Mononuclear cell (primary cell): ENCODE measurements around the gene LRRC8D. TPM values are rescaled to one million over a fixed set of nuclear protein-coding genes. Genes with fewer than 3 reads are reported as not detected.

Experiments used
- H3K27me3 ChIP-seq: 2 replicates; pipeline ENCODE4 v1.6.0; 2011; ENCODE audit warnings: low read length, control low read depth; ENCODE audit not compliant: insufficient read depth
- H3K4me1 ChIP-seq: 2 replicates; pipeline ENCODE4 v1.5.1; 2011; ENCODE audit warnings: mild to moderate bottlenecking, low read length, control low read depth; ENCODE audit not compliant: insufficient read depth
- H3K4me3 ChIP-seq: 2 replicates; pipeline ENCODE4 v1.5.1; 2011; ENCODE audit warnings: mild to moderate bottlenecking, low read length, moderate library complexity
- H3K9me3 ChIP-seq: 2 replicates; pipeline ENCODE4 v1.5.1; 2011; ENCODE audit warnings: low read depth, mild to moderate bottlenecking, control low read depth, low read length
- total RNA-seq: library from RNA; depleted of rRNA; stranded (reverse); fragments of >200 nt; gene quantifications from one replicate; pipeline ENCODE4 v1.2.3, GENCODE V29; 2012

Gene LRRC8D
- total RNA-seq, 1 donor = 19.6 TPM

DNA sequence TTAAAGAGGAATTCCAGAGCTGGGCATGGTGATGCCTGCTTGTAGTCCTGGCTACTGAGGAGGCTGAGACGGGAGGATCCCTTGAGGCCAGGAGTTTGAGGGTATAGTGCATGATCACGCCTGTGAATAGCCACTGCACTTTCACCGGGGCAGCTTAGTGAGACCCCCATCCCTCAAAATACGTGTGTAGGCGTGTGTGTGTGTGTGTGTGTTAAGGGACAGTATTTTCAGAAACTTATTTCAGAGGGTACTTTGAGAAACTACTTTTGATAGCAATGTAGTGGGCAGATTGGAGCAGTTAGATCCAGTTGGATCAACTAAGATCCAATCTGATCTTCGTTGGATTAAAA is 62.2 kb downstream of the LRRC8D start:
- Histone ChIP-seq H3K4me1 (no peaks in the 10 kb centered on the region), H3K27me3 (no peaks in the 10 kb centered on the region), H3K4me3 (no peak overlapping the region), H3K9me3 (peaks cover 13% of the 10 kb centered on the region)

DNA sequence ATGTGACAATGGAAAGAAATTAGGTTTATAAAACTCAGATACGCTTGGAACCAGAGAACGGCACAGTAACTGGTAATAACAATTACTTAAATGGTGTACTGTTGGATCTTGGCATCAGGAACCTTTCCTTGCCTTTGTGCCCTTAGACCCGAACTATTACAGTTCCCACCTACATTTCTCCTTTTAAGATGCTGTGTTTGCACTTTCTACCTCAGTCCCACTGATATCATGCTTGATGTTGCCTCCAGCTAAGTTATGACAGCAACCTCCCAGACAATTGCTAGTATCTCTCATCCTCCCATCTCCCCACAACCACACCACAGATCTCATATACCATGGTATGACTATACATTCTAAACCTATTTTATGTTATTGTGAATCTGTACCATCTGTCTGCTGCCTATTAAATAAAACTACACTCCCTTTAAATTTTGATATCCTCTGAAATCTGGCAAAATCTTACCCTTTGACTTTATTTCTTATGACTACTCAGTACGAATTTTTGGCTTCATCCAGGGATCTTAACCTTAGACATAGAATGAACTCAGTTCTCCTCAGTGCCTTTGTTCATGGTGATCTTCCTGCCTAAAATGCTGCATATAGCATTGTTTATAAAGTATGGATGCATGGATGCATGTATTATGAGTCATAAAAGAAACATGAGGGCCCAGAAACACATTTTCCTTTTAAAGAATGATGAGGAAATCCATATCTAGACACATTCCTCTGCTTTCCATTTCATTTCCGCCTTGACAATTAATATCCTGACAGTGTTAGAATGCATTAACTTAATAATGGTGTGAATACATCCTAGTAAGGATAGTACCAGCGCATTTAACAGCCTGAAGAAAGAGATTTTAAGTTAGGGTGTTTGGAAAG is 64.1 kb downstream of the LRRC8D start:
- H3K27me3 ChIP-seq = no peaks in the 10 kb centered on the region
- peaks cover under 1% of the 10 kb centered on the region for H3K4me1 ChIP-seq
- no peak overlapping the region for H3K4me3 ChIP-seq

DNA sequence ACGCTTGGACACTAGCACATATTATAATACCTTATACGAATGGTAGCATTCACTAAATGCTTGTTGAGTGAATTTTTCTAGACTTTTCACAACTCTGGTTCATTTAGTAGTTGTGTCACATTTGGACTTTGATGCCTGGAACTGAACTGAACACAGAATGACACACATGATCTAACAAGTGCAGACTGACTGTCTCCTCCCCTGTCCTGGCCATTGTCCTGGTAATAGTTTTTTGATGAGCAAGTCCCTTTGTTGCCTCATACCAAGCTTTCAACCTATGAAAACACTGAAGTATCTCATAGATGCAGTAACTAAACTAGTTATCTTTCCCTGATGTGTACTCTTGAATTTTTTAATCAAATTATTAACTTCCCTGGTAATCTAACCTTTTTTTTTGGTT is 66.4 kb downstream of the LRRC8D start:
- Histone ChIP-seq H3K9me3 (no peaks in the 10 kb centered on the region), H3K27me3 (no peaks in the 10 kb centered on the region), H3K4me3 (no peak overlapping the region), H3K4me1 (peaks cover 13% of the 10 kb centered on the region)

More for the DNA sequence above, 64.1 kb downstream of the LRRC8D start:
- peaks cover 13% of the 10 kb centered on the region for H3K9me3 ChIP-seq

DNA sequence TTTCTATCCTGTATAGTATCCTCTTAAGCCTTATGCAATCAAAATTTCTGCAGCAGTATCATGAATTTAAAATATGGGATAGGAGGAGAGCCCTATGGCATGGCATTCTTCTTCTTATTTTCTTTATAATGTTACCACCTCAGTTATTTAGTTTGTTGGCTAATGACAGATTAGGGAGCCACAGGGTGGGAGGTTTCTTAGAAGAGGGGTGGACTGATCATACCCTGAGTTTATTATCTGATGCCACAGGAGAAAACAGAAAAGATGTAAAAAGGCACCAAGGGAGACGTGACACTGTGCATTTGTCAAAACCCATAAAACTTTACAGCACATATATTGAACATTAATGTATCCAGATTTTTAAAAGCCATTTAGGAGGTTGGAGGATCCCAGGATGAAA is 66.9 kb downstream of the LRRC8D start:
- Histone ChIP-seq H3K9me3 (no peaks in the 10 kb centered on the region), H3K4me1 (peaks cover 13% of the 10 kb centered on the region), H3K27me3 (no peaks in the 10 kb centered on the region), H3K4me3 (no peak overlapping the region)

DNA sequence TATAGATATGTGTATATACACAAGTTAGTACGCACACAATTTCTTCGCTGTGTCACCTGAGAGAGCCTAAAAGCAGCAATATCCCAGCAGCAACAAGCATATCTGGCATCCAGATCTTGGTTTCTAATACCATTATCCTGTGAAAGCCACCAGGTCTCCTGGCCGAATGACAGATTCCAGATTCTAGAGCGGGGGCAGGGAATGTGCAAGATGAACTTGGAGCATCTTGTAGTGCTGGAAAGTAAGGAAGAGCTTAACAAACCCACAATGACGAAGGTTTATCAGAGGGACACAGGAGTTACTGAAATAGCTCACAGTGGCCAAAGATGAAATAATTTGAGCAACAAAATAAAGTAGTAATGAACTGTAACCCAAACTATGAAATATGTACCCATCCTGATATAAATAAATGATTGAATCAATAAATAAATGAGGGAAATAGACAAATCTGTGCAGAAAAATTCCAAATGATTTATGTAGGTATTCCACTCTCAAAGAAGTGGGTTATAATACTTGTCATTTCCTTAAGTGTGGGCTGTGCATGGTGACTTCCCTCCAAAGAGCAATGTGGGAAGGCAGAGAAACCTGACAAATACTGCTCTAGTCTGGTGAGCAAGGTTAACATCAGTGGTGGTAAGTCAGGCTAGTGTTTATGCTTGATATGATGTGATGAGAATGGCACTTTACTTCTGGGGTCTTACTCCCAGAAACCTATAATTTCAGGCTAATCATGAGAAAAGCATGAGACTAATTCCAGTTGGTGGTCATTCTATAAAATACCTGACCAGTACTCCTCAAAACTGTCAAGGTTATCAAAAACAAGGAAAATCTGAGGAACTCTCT is 67.9 kb downstream of the LRRC8D start:
- Histone ChIP-seq H3K4me1 (peaks cover 13% of the 10 kb centered on the region), H3K27me3 (no peaks in the 10 kb centered on the region), H3K9me3 (no peaks in the 10 kb centered on the region), H3K4me3 (no peak overlapping the region)

DNA sequence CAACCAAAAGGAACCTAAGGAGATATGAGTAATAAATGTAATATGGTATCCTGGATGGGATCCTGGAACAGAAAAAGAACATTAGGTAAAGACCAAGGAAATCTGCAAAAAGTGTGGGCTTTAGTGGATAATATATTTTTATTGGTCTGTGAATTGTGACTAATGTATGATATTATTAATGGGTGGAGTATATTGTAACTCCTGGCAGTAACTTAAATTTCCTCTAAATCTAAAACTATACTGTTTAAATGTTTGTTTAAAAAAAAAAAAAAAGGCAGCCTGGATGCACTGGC is 68.4 kb downstream of the LRRC8D start:
- H3K4me1 ChIP-seq = peaks cover 13% of the 10 kb centered on the region
- H3K4me3 ChIP-seq = no peak overlapping the region
- H3K9me3 ChIP-seq = no peaks in the 10 kb centered on the region
- no peaks in the 10 kb centered on the region for H3K27me3 ChIP-seq

DNA sequence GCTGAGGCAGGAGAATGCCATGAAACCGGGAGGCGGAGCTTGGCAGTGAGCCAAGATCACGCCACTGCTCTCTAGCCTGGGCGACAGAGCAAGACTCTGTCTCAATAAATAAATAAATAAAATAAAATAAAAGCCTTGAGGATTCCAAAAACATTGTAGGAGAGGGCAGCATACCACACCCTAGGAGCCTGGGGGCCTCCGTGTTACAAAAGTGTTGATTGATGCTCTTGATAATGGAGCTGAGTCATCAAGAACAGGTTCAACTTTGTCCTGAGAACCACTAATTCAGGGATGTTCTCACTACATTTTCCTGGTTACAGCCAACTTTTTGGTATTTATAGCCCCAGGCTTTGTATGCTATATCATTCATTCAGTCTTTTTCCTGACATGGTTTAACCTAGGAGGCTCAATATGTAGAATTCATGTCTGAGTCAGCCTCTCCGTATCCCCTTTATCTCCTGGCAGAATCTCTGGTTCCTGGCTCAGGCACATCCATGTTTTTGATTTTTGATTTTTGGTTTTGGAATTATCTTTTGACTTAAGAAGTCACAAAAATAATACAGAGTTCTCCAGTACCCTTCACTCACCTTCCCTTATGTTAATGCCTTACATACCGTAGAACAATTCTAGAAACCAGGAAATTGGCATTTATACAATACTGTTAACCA is 69.4 kb downstream of the LRRC8D start:
- no peaks in the 10 kb centered on the region for H3K27me3 ChIP-seq
- peaks cover 13% of the 10 kb centered on the region for H3K4me1 ChIP-seq
- no peak overlapping the region for H3K4me3 ChIP-seq
- H3K9me3 ChIP-seq = no peaks in the 10 kb centered on the region

DNA sequence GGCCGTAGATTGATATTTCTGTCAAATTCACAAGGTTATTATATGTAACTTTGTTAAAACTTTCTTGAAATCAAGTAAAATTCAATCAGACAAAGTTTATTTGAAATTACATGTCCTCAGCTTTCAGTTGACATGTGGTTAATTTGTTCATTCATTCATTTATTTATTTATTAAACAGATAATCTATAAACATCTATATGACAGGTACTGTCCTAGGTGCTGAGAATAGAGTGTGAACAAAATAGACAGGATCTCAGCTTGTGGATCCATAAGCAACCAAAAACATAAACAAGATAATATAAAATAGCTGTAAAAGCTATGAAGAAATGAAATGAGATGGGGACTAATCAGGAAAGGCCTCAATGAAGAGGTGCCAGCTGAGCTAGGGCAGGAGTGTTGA is 72.0 kb downstream of the LRRC8D start:
- Histone ChIP-seq H3K4me1 (peaks cover 13% of the 10 kb centered on the region), H3K27me3 (no peaks in the 10 kb centered on the region), H3K9me3 (no peaks in the 10 kb centered on the region), H3K4me3 (no peak overlapping the region)

DNA sequence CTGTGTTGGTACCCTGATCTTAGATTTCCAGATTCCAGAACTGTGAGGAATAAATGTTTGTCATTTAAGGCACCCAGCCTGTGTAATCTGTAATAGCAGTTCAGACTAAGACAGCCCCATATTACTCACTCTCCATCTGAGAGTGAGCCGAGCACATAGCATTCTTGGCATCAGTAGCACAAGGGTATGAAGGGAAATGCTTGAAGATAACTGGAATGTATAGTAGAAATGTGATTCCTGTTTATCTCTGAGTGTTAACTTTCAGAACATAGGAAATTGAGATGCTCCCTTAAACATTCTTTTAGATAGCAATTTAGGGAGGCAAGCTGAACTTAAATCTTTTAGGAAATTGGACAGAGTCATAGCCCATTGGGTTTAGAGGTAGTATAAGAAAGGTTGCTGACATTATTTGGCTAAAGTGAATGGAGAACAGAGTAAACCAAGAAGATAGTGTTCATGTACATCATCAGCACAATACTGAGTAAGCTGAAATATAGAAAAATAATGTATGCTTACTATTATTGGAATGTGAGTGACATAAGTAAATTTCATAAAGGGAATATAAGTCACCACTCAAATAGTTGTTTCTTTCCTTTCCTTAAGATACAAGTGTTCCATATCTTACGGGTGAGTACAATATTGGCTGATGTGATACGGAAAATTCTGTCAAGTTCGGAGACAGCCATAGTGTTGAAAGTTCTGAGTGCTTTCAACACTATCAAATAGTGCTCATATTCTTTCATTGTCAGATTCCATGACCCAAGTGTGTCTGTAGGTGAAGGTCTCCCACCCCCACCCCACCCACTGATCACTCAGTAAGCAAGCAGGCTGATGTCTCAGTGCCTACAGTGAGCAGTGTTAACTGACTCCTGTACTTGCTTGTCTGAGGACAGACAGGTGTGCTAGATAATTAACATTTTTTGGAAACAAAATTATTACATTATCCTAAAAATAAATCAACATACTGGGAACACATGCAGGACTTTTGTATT is 73.7 kb downstream of the LRRC8D start:
- no peak overlapping the region for H3K4me3 ChIP-seq
- H3K9me3 ChIP-seq = no peaks in the 10 kb centered on the region
- H3K27me3 ChIP-seq = no peaks in the 10 kb centered on the region
- H3K4me1 ChIP-seq = peaks cover 13% of the 10 kb centered on the region

DNA sequence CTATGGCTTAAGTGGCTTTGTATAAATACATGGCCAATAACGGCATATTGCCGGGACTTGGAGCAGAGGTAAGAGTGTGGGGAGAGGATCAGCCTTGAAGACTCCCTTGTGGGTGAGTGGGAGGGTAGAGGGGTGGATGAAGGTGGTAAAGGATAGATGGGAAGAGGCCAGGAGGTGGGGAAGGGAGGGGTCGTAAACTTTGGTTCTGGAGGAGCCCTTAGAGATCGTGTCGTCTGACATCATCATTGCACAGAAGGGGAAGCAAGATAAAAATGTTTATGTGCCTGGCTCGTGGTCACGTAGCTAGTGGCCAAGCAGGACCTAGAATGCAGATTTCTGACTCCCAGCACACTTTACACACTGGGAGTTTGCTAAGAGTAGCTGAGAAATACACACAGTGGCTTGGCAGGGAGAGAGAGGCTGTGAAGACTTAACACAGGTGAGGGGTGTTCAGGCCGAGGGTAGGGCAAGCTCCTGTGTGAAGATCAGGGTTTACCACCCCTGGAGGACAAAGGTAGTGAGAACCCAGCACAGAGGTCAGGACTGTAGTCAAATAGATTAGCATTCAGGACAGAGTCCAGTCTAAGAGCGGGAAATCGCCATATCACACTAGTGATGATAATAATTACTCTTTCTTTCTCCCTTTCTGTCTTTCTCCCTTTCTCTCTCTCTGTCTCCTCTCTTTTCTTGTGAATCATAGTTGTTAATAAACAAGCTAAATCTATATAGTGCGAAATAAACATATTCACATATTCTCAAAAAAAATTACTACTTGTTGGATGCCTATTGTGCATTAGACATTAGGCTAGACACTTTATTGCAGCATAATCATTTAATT is 75.5 kb downstream of the LRRC8D start:
- H3K27me3 ChIP-seq = no peaks in the 10 kb centered on the region
- no peak overlapping the region for H3K4me3 ChIP-seq
- H3K9me3 ChIP-seq = no peaks in the 10 kb centered on the region
- H3K4me1 ChIP-seq = no peaks in the 10 kb centered on the region

DNA sequence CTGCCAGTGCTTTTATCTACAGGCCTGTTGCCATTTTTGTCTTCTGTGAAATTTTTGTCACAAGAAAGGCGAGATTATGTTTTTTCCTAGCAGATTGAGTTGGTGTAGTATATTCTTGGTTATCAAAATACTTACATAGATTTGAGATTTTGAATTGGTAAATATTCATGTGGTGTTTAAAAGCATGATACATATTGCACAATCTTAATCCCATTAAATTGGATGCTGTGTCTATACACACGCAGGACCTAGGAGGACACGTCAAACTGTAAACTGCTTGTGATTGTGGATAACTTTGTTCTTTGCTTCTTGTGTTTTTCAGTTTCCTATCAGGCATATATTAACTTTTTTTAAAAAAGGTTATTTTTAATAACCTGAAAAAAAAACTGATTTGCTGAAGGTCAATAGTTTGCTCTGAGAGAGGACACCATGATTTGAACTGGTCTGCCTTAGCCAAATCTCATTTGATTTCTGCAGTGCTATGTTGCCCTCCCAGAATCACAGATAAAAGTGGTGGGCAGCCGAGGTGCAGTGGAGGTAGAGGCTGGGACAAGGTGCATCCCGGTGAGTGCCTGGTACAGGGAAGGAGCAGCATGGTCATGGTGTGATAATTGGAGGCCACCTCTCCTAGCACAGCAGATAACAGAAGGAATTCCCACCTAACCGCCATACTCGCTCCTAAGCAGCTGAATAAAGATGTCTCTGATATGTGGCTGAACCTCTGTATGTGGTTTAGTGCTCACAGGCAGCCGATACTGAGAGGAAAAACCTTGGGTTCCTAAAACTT is 76.7 kb downstream of the LRRC8D start:
- Histone ChIP-seq H3K4me3 (no peak overlapping the region), H3K4me1 (peaks cover under 1% of the 10 kb centered on the region), H3K27me3 (no peaks in the 10 kb centered on the region), H3K9me3 (no peaks in the 10 kb centered on the region)

DNA sequence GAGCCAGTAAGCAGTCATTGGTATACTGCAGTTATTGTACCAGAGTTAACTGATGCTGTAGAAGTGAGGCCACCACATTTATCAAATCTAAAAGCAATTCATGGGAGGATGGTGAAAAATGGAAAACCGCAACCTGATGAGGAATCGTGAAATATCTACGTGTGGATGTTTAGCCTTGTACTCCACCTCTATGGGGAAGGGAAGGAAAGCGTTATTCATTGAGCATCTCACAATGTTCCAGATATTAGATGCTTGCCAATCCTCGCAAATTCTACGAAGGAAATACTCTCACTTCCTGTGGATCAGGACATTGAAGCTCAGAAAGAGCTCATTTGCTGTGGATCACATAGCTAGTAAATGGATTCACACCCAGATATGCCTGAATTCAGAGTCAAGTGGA is 77.3 kb downstream of the LRRC8D start:
- no peaks in the 10 kb centered on the region for H3K27me3 ChIP-seq
- H3K4me1 ChIP-seq = peaks cover 7% of the 10 kb centered on the region
- no peaks in the 10 kb centered on the region for H3K9me3 ChIP-seq
- H3K4me3 ChIP-seq = no peak overlapping the region
